Measurements from ENCODE around the gene C1QTNF2. TPM values are rescaled to one million over a fixed set of nuclear protein-coding genes. Genes with fewer than 3 reads are reported as not detected.

Gene C1QTNF2
- total and polyA plus RNA-seq, 4 donors, result 0.17 to 0.37 (median 0.23) TPM

- TF ChIP-seq GABPA (IDR thresholded peaks at IDR 0.05 in 1 of 2, conservative IDR thresholded peaks at IDR 0.05 in 1 of 2) (no peak), ZBTB33 (IDR thresholded peaks at IDR 0.05) (no peak)
These were observed 28.4 kb upstream of the C1QTNF2 start (continued) for GRCh38 chr5:160398806-160399205.

- H3K4me3 ChIP-seq (ENCODE audit: low read depth in 1 of 3, low read length in 3 of 3), result no peak overlapping the region
- TF ChIP-seq RAD21 (IDR thresholded peaks at IDR 0.05) (no peak), FOXA2 (IDR thresholded peaks at IDR 0.05) (no peak), SP1 (IDR thresholded peaks at IDR 0.05) (no peak), CTCF (IDR thresholded peaks at IDR 0.05; ENCODE audit: low read depth, low read length, missing input control) (no peak)
- no peaks in the 10 kb centered on the region for H3K27me3 ChIP-seq (ENCODE audit: control insufficient read depth in 4 of 4, insufficient read depth in 4 of 4, low read length in 3 of 4)
- H3K9me3 ChIP-seq (ENCODE audit: control insufficient read depth in 4 of 4, low read length in 3 of 4), result no peaks in the 10 kb centered on the region
- peaks cover 0 to 12% (median 8%) of the 10 kb centered on the region in 4 donors for H3K36me3 ChIP-seq (ENCODE audit: control insufficient read depth in 4 of 4, insufficient read depth in 3 of 4, low read depth in 1 of 4, low read length in 3 of 4)
- no peak overlapping the region for H3K27ac ChIP-seq (ENCODE audit: low read depth in 1 of 2, low read length in 2 of 2)
- H3K4me1 ChIP-seq (ENCODE audit: control insufficient read depth in 4 of 4, insufficient read depth in 4 of 4, low read length in 3 of 4), result peaks cover 0 to 13% (median 7%) of the 10 kb centered on the region in 4 donors
- WGBS, result 100% methylated on average over 1 of the region's 1 CpG
- no peak overlapping the region for H3K9ac ChIP-seq (ENCODE audit: low read depth in 1 of 2, low read length in 2 of 2)
- no peak for DNase-seq (ENCODE audit: low spot score)
These were observed 27.1 kb upstream of the C1QTNF2 start for GRCh38 chr5:160397492-160397891.

- DNase-seq (ENCODE audit: low spot score), result no peak
- Histone ChIP-seq H3K4me3 (ENCODE audit: low read depth in 1 of 3, low read length in 3 of 3) (no peak overlapping the region), H3K36me3 (ENCODE audit: control insufficient read depth in 4 of 4, insufficient read depth in 3 of 4, low read depth in 1 of 4, low read length in 3 of 4) (no peaks in the 10 kb centered on the region), H3K4me1 (ENCODE audit: control insufficient read depth in 4 of 4, insufficient read depth in 4 of 4, low read length in 3 of 4) (peaks cover 0 to 12% (median 7%) of the 10 kb centered on the region in 4 donors), H3K27me3 (ENCODE audit: control insufficient read depth in 4 of 4, insufficient read depth in 4 of 4, low read length in 3 of 4) (no peaks in the 10 kb centered on the region), H3K9ac (ENCODE audit: low read depth in 1 of 2, low read length in 2 of 2) (no peak overlapping the region), H3K9me3 (ENCODE audit: control insufficient read depth in 4 of 4, low read length in 3 of 4) (no peaks in the 10 kb centered on the region), H3K27ac (ENCODE audit: low read depth in 1 of 2, low read length in 2 of 2) (no peak overlapping the region)
- TF ChIP-seq ATF3 (IDR thresholded peaks at IDR 0.05) (no peak), FOXA2 (IDR thresholded peaks at IDR 0.05) (no peak), TAF1 (conservative IDR thresholded peaks at IDR 0.05) (no peak), HNF4A (conservative IDR thresholded peaks at IDR 0.05) (no peak), RXRA (IDR thresholded peaks at IDR 0.05) (no peak), CTCF (IDR thresholded peaks at IDR 0.05; ENCODE audit: low read depth, low read length, missing input control) (no peak), JUND (IDR thresholded peaks at IDR 0.05) (no peak), EGR1 (IDR thresholded peaks at IDR 0.05; ENCODE audit: low read depth in 2 of 2) (no peak), NR2F2 (IDR thresholded peaks at IDR 0.05) (no peak), HNF4G (IDR thresholded peaks at IDR 0.05) (no peak), YY1 (IDR thresholded peaks at IDR 0.05) (no peak)
- WGBS, result 97% methylated on average over 7 of the region's 7 CpGs
These were observed 24.7 kb upstream of the C1QTNF2 start for GRCh38 chr5:160395111-160395510.
